ENCODE measurements around the gene CCDC88C. TPM values are rescaled to one million over a fixed set of nuclear protein-coding genes. Genes with fewer than 3 reads are reported as not detected.

The CCDC88C gene
- polyA plus RNA-seq, 1 donor from 2014 or later = 30.5 TPM

DNA sequence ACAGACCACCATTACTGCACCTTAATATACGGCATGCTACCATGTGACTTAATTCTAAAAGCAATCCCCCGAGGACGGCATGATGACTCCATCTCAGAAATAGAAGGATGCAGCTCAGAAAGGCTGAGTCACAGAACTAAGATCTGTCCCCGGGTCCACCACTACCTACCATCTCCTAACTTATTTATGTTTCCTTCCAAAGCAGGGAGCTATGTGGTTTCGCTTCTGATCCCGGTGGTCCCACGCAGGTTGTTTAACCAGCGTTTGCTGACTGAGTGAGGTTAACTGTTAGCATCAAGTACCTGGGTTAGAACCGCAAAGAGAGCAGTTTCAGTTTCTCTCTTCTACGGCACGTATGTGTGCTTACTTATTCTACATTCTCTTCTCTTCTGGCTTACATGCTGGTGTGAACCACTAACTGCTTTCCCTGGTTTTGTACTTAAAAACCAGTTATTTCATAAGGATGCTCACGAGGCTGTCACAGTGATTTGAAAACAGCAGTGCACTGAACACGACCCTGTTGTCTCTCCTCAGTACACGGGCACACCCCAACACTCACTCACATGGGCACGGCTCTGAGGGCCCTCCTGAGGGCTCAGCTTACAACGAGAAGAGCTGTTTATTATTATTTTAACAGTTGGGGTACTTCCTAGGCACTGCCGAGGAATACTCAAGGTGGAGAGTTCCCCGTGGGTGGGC is 66.7 kb downstream of the CCDC88C start:
- Mint-ChIP-seq H3K4me1 (peaks cover 61 to 78% (median 77%) of the 10 kb centered on the region in 3 donors), H3K27ac (peak overlapping the region; percentile 67 to 95 (median 94))

DNA sequence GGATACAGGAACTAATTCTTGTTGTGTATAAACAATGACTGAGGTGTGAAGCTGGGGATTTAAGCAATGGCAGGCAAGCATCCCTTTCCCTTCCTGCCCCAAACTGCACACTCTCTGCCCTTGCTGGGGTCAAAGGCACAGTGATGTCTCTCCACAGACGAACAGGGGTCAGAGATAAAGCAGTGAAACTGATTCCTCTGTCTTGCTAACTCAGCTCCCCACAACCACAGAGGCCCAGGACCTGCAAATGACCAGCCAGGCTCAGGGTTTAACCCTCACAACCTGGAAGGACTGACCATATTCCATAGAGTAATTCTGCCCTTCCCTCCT is 67.2 kb downstream of the CCDC88C start:
- Mint-ChIP-seq H3K36me3 (peaks cover 1% of the 10 kb centered on the region), H3K27ac (peak overlapping the region; percentile 67 to 95 (median 94)), H3K9me3 (no peaks in the 10 kb centered on the region)

More for the DNA sequence above, 66.7 kb downstream of the CCDC88C start:
- H3K27me3 Mint-ChIP-seq = peaks cover 4% of the 10 kb centered on the region
- H3K9me3 Mint-ChIP-seq = no peaks in the 10 kb centered on the region
- H3K36me3 Mint-ChIP-seq = no peaks in the 10 kb centered on the region
- peak overlapping the region; percentile 55 to 94 (median 82) for H3K4me3 Mint-ChIP-seq

GRCh38 chr14:91349481-91350074 is 68.0 kb downstream of the CCDC88C start:
- Mint-ChIP-seq H3K9me3 (no peaks in the 10 kb centered on the region), H3K4me3 (peak overlapping the region; percentile 26 to 94 (median 64)), H3K27ac (peak overlapping the region; percentile 92 to 95 (median 94)), H3K27me3 (no peaks in the 10 kb centered on the region), H3K36me3 (peaks cover 2% of the 10 kb centered on the region), H3K4me1 (peaks cover 54 to 73% (median 67%) of the 10 kb centered on the region in 3 donors)

More for the DNA sequence above, 67.2 kb downstream of the CCDC88C start:
- peaks cover 3% of the 10 kb centered on the region for H3K27me3 Mint-ChIP-seq
- H3K4me3 Mint-ChIP-seq = peak overlapping the region; percentile 55 to 94 (median 82)
- peaks cover 61 to 79% (median 72%) of the 10 kb centered on the region in 3 donors for H3K4me1 Mint-ChIP-seq

- Mint-ChIP-seq H3K27me3 (no peaks in the 10 kb centered on the region), H3K36me3 (peaks cover 2% of the 10 kb centered on the region), H3K4me3 (peak overlapping the region; percentile 26 to 94 (median 64)), H3K27ac (peak overlapping the region; percentile 88 to 95 (median 92)), H3K9me3 (no peaks in the 10 kb centered on the region), H3K4me1 (peaks cover 52 to 71% (median 69%) of the 10 kb centered on the region in 3 donors)
These were observed 68.7 kb downstream of the CCDC88C start for GRCh38 chr14:91348845-91349465.

- H3K27ac Mint-ChIP-seq = peak overlapping the region in 2 of 3 donors; percentile 67 to 95
- no peaks in the 10 kb centered on the region for H3K27me3 Mint-ChIP-seq
- H3K4me3 Mint-ChIP-seq = peak overlapping the region in 2 of 4 donors; percentile 8 to 77
- H3K4me1 Mint-ChIP-seq = peaks cover 53 to 64% (median 61%) of the 10 kb centered on the region in 3 donors
- peaks cover 2% of the 10 kb centered on the region for H3K36me3 Mint-ChIP-seq
- H3K9me3 Mint-ChIP-seq = no peaks in the 10 kb centered on the region
These were observed 70.8 kb downstream of the CCDC88C start for GRCh38 chr14:91346838-91347173.

DNA sequence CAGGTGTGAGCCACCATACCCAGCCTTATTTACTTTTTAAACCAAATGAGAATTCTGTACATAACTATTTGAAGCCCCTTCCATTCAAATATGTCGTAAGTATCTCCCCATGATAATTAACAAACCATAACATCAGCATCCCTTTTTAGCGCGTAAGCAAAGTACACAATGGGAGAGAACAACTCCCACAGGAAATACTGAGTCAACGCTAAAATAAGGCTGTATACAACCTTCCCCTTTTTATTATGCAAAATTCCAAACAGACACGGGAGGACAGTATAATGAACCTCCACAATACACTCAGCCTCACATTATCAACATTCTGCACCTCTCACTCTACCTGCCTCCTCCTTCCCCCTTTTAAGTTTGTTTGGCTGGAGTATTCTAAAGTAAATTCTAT is 73.5 kb downstream of the CCDC88C start:
- Mint-ChIP-seq H3K9me3 (no peaks in the 10 kb centered on the region), H3K27ac (peak overlapping the region in 2 of 3 donors; percentile 5 to 78), H3K27me3 (no peaks in the 10 kb centered on the region), H3K4me3 (no peak overlapping the region), H3K36me3 (peaks cover 7% of the 10 kb centered on the region), H3K4me1 (peaks cover 42 to 47% (median 42%) of the 10 kb centered on the region in 3 donors)

DNA sequence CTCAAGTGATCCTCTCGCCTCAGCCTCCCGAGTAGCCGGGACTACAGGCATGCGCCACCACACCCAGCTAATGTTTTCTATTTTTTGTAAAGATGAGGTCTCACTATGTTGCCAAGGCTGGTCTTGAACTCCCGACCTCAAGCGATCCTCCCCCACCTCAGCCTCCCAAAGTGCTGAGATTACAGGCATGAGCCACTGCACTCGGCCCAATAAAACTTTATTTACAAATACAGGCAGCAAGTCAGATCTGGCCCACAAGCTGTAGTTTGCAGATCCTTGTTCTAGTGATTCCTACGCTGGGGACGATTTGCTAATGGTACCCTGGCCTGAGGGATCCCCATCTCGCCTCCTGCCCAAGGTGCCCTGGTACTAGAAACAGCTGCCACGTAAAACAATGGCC is 74.6 kb downstream of the CCDC88C start:
- peaks cover 33 to 38% (median 33%) of the 10 kb centered on the region in 3 donors for H3K4me1 Mint-ChIP-seq

GRCh38 chr14:91342206-91342760 is 75.3 kb downstream of the CCDC88C start:
- Mint-ChIP-seq H3K9me3 (no peaks in the 10 kb centered on the region), H3K4me3 (no peak overlapping the region), H3K27me3 (no peaks in the 10 kb centered on the region), H3K4me1 (peaks cover 32 to 37% (median 33%) of the 10 kb centered on the region in 3 donors), H3K27ac (peak overlapping the region in 1 of 3 donors; percentile 23), H3K36me3 (peaks cover 7% of the 10 kb centered on the region)

More for the DNA sequence above, 74.6 kb downstream of the CCDC88C start:
- H3K27me3 Mint-ChIP-seq = no peaks in the 10 kb centered on the region
- H3K4me3 Mint-ChIP-seq = no peak overlapping the region
- H3K9me3 Mint-ChIP-seq = no peaks in the 10 kb centered on the region
- H3K36me3 Mint-ChIP-seq = peaks cover 7% of the 10 kb centered on the region
- peak overlapping the region in 1 of 3 donors; percentile 45 for H3K27ac Mint-ChIP-seq

GRCh38 chr14:91341751-91342154 is 75.9 kb downstream of the CCDC88C start:
- Mint-ChIP-seq H3K36me3 (peaks cover 7% of the 10 kb centered on the region), H3K4me3 (no peak overlapping the region), H3K27ac (peak overlapping the region in 2 of 3 donors; percentile 5 to 23), H3K27me3 (no peaks in the 10 kb centered on the region), H3K9me3 (no peaks in the 10 kb centered on the region), H3K4me1 (peaks cover 27 to 32% (median 28%) of the 10 kb centered on the region in 3 donors)

- Mint-ChIP-seq H3K4me1 (peaks cover 24 to 29% (median 24%) of the 10 kb centered on the region in 3 donors), H3K36me3 (peaks cover 7% of the 10 kb centered on the region), H3K27me3 (no peaks in the 10 kb centered on the region), H3K27ac (peak overlapping the region in 1 of 3 donors; percentile 5), H3K9me3 (no peaks in the 10 kb centered on the region), H3K4me3 (no peak overlapping the region)
These were observed 76.3 kb downstream of the CCDC88C start for GRCh38 chr14:91341334-91341733.

DNA sequence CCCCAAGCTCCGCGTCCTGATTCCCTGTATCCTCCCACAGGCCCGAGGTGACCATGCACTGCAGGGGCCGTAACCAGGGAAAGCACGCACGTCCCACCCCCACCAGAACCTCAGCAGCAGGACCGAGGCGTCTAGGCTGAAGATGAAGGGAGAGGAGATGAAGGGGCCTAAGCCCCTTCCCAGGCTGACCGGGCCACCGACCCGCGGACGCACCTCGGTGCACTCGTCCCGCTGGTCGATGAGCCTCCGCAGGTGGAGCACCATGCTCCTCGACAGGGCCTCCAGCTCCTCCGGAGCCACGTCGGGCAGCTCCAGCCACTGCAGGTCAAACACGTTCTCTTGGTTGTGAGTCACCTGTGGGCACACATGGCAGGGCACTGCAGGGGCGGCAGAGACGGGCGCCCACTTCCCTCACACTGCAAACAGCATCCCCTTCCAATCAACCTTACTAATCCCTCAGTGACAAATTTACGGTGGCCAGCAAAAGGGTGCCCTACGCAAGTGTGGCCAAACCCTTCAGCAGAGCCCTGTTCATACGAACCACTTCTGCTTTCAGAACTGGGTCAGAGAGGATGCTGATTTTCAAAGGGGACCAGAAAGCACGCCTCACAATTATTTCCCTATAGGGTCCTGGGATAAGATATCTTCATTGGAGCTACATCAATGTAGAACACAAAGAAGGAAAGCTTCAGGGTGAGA is 77.8 kb downstream of the CCDC88C start:
- Mint-ChIP-seq H3K4me3 (no peak overlapping the region), H3K36me3 (peaks cover 10% of the 10 kb centered on the region), H3K27me3 (no peaks in the 10 kb centered on the region), H3K27ac (peak overlapping the region in 2 of 3 donors; percentile 59 to 68), H3K4me1 (peaks cover 13 to 25% (median 20%) of the 10 kb centered on the region in 3 donors), H3K9me3 (no peaks in the 10 kb centered on the region)

- H3K27me3 Mint-ChIP-seq = no peaks in the 10 kb centered on the region
- H3K9me3 Mint-ChIP-seq = no peaks in the 10 kb centered on the region
- H3K27ac Mint-ChIP-seq = no peak overlapping the region
- H3K4me1 Mint-ChIP-seq = peaks cover 15 to 20% (median 18%) of the 10 kb centered on the region in 3 donors
- H3K36me3 Mint-ChIP-seq = peaks cover 10% of the 10 kb centered on the region
- H3K4me3 Mint-ChIP-seq = peak overlapping the region in 1 of 4 donors; percentile 82
These were observed 78.5 kb downstream of the CCDC88C start for GRCh38 chr14:91339076-91339475.

GRCh38 chr14:91338379-91338778 is 79.2 kb downstream of the CCDC88C start:
- Mint-ChIP-seq H3K9me3 (no peaks in the 10 kb centered on the region), H3K27ac (no peak overlapping the region), H3K4me3 (no peak overlapping the region), H3K4me1 (peaks cover 17 to 20% (median 19%) of the 10 kb centered on the region in 3 donors), H3K36me3 (peaks cover 10% of the 10 kb centered on the region), H3K27me3 (no peaks in the 10 kb centered on the region)

GRCh38 chr14:91337699-91338335 is 79.8 kb downstream of the CCDC88C start:
- Mint-ChIP-seq H3K27ac (no peak overlapping the region), H3K36me3 (peaks cover 10% of the 10 kb centered on the region)

More at GRCh38 chr14:91337699-91338335, 79.8 kb downstream of the CCDC88C start:
- Mint-ChIP-seq H3K4me1 (peaks cover 20 to 25% (median 25%) of the 10 kb centered on the region in 3 donors), H3K4me3 (no peak overlapping the region), H3K27me3 (no peaks in the 10 kb centered on the region), H3K9me3 (no peaks in the 10 kb centered on the region)

Data from IgD-negative memory B cell (primary cell).